HCT116 (cell line): ENCODE data around the gene DAAM2.

Experiments used
- CTCF ChIP-seq, 3 experiments: fragments of 200-600 bp in 1 of 3; sonication (generic) in 1 of 3; IDR thresholded peaks in 2 of 3; conservative IDR thresholded peaks in 1 of 3; 2 replicates each; pipeline ENCODE4 v1.5.1; 2012 to 2017; ENCODE audit warnings: low read depth in 2 of 3, low read length in 2 of 3, antibody characterized with exemption in 1 of 3, borderline replicate concordance in 1 of 3, control low read depth in 1 of 3, mild to moderate bottlenecking in 1 of 3, mixed read lengths in 1 of 3, mixed run types in 1 of 3, moderate library complexity in 1 of 3; ENCODE audit not compliant: insufficient read depth in 1 of 3
- EZH2 ChIP-seq: fragments of 200-600 bp; sonication (generic); IDR thresholded peaks from 2 replicates; pipeline ENCODE4 v1.6.1; 2017; ENCODE audit warnings: antibody characterized with exemption, mixed run types
- EZH2phosphoT487 ChIP-seq: fragments of 200-600 bp; IDR thresholded peaks from 2 replicates; pipeline ENCODE4 v1.6.1; 2018; ENCODE audit warnings: antibody characterized with exemption, borderline replicate concordance
- FOSL1 ChIP-seq: IDR thresholded peaks from 2 replicates; pipeline ENCODE4 v1.6.1; 2012; ENCODE audit warnings: low read depth
- JUND ChIP-seq: IDR thresholded peaks from 2 replicates; pipeline ENCODE4 v1.6.1; 2012
- MAX ChIP-seq: IDR thresholded peaks from 2 replicates; pipeline ENCODE4 v1.6.1; 2012
- POLR2A ChIP-seq: IDR thresholded peaks from 2 replicates; pipeline ENCODE4 v1.7.0; 2011; ENCODE audit warnings: borderline replicate concordance; ENCODE audit not compliant: insufficient read depth, insufficient read length; ENCODE audit errors: extremely low read depth
- POLR2AphosphoS5 ChIP-seq: IDR thresholded peaks from 2 replicates; pipeline ENCODE4 v1.6.1; 2011; ENCODE audit warnings: mild to moderate bottlenecking, low read depth, low read length, moderate library complexity
- RAD21 ChIP-seq: IDR thresholded peaks from 2 replicates; pipeline ENCODE4 v1.6.1; 2012; ENCODE audit warnings: low read depth, mild to moderate bottlenecking
- REST ChIP-seq: IDR thresholded peaks from 2 replicates; pipeline ENCODE4 v1.6.1; 2012; ENCODE audit warnings: low read depth
- YY1 ChIP-seq: IDR thresholded peaks from 2 replicates; pipeline ENCODE4 v1.6.1; 2011; ENCODE audit warnings: low read length, low read depth, moderate library complexity, mild to moderate bottlenecking; ENCODE audit not compliant: insufficient replicate concordance; ENCODE audit errors: extremely low read depth
- ZBTB33 ChIP-seq: IDR thresholded peaks from 2 replicates; pipeline ENCODE4 v1.6.1; 2011; ENCODE audit warnings: mild to moderate bottlenecking, low read length, moderate library complexity; ENCODE audit not compliant: insufficient replicate concordance; ENCODE audit errors: extremely low read depth
- ZFX ChIP-seq: fragments of 450-650 bp; IDR thresholded peaks from 2 replicates; pipeline ENCODE4 v1.6.1; 2017
- ZNF274 ChIP-seq: fragments of 200-500 bp; sonication (Bioruptor generic); IDR thresholded peaks from 2 replicates; pipeline ENCODE4 v1.6.1; 2014; ENCODE audit warnings: mild to moderate bottlenecking, low read depth, low read length, inconsistent platforms

- no peak for TF ChIP-seq EZH2phosphoT487
- no peak for TF ChIP-seq REST
- peak in 2 of 3 experiments; percentile 21 to 26; a peak in 3 of 6 replicates for TF ChIP-seq CTCF (IDR thresholded peaks at IDR 0.05 in 2 of 3, conservative IDR thresholded peaks at IDR 0.05 in 1 of 3; ENCODE audit: borderline replicate concordance in 1 of 3, insufficient read depth in 1 of 3, low read depth in 2 of 3, low read length in 2 of 3)
- TF ChIP-seq POLR2A, result no peak
- no peak for TF ChIP-seq POLR2AphosphoS5
- TF ChIP-seq ZNF274, result no peak
- peak; percentile 18; the same call in 1 of the 2 replicates for TF ChIP-seq RAD21
- TF ChIP-seq JUND, result no peak
- no peak for TF ChIP-seq EZH2
- TF ChIP-seq ZBTB33, result no peak
- no peak for TF ChIP-seq YY1
- TF ChIP-seq FOSL1, result no peak
- no peak for TF ChIP-seq ZFX
- TF ChIP-seq MAX, result no peak
These were observed 78.8 kb downstream of the DAAM2 start for GRCh38 chr6:39870950-39871349.
